Measurements from ENCODE around the gene GDF2.

- TF ChIP-seq CTCF (IDR thresholded peaks at IDR 0.05) (no peak), ZFX (IDR thresholded peaks at IDR 0.05; ENCODE audit: borderline replicate concordance) (no peak)
These were observed 44.0 kb downstream of the GDF2 start for GRCh38 chr10:47366181-47366631.

Data from 22Rv1 (cell line).